DND-41 (cell line): Measurements from ENCODE around the gene GTF2H3.
"Not testable (repeated sequence)": the region's sequence is repeated elsewhere in the genome, so short reads cannot be mapped to it uniquely, and the experiment has no call there.

ENCODE experiments used
- ATAC-seq: fragments of 200-7000 bp; cut with Tn5 transposase; 3 replicates; pipeline ENCODE4 v1.9.1; 2021; ENCODE audit warnings: low read depth; ENCODE audit not compliant: insufficient read depth
- DNase-seq: peaks from one replicate; pipeline ENCODE4 v3.0.0-alpha.2; 2020
- H2AFZ ChIP-seq: 2 replicates; pipeline ENCODE4 v1.6.0; 2012; ENCODE audit warnings: low read depth, low read length
- H3K27ac ChIP-seq: 2 replicates; pipeline ENCODE4 v1.5.1; 2012; ENCODE audit warnings: low read length, inconsistent platforms
- H3K27me3 ChIP-seq: fragments of 200-600 bp; sonication (generic); 2 replicates; pipeline ENCODE4 v1.6.0; 2012; ENCODE audit warnings: low read length, mild to moderate bottlenecking, inconsistent platforms; ENCODE audit not compliant: insufficient read depth, poor library complexity
- H3K36me3 ChIP-seq: 2 replicates; pipeline ENCODE4 v1.5.1; 2012; ENCODE audit warnings: low read length, inconsistent platforms; ENCODE audit not compliant: insufficient read depth
- H3K4me1 ChIP-seq: 2 replicates; pipeline ENCODE4 v1.5.1; 2012; ENCODE audit warnings: mild to moderate bottlenecking, low read length; ENCODE audit not compliant: insufficient read depth
- H3K4me2 ChIP-seq: 2 replicates; pipeline ENCODE4 v1.6.0; 2012; ENCODE audit warnings: mild to moderate bottlenecking, moderate library complexity, low read length, inconsistent platforms; ENCODE audit not compliant: insufficient read depth
- H3K4me3 ChIP-seq, 2 experiments: fragments of 200-600 bp in 1 of 2; shearing (Covaris generic) in 1 of 2; 2 replicates each; pipeline ENCODE4 v1.5.1; 2012 to 2016; ENCODE audit warnings: inconsistent platforms in 2 of 2, low read length in 2 of 2, mild to moderate bottlenecking in 2 of 2, low read depth in 1 of 2, moderate library complexity in 1 of 2
- H3K79me2 ChIP-seq: 2 replicates; pipeline ENCODE4 v1.6.0; 2012; ENCODE audit warnings: low read length, inconsistent platforms; ENCODE audit not compliant: insufficient read depth
- H3K9ac ChIP-seq: 2 replicates; pipeline ENCODE4 v1.6.0; 2012; ENCODE audit warnings: low read depth, mild to moderate bottlenecking, inconsistent platforms, low read length, moderate library complexity
- H3K9me3 ChIP-seq: 2 replicates; pipeline ENCODE4 v1.5.1; 2012; ENCODE audit warnings: low read length, moderate library complexity, mild to moderate bottlenecking, inconsistent platforms; ENCODE audit not compliant: insufficient read depth, severe bottlenecking
- H4K20me1 ChIP-seq: 2 replicates; pipeline ENCODE4 v1.6.0; 2012; ENCODE audit warnings: low read length; ENCODE audit not compliant: insufficient read depth
- EZH2 ChIP-seq: IDR thresholded peaks from 3 replicates; pipeline ENCODE4 v1.6.1; 2012; ENCODE audit warnings: borderline replicate concordance, low read depth, mild to moderate bottlenecking, moderate library complexity, low read length, inconsistent platforms; ENCODE audit not compliant: severe bottlenecking
- TF ChIP-seq, protein P1 (sequence below): IDR thresholded peaks from 2 replicates; pipeline ENCODE4 v1.5.1; 2012; ENCODE audit warnings: borderline replicate concordance, low read length, moderate library complexity, mild to moderate bottlenecking; ENCODE audit not compliant: poor library complexity, severe bottlenecking; ENCODE audit errors: extremely low read depth

Gene GTF2H3

DNA sequence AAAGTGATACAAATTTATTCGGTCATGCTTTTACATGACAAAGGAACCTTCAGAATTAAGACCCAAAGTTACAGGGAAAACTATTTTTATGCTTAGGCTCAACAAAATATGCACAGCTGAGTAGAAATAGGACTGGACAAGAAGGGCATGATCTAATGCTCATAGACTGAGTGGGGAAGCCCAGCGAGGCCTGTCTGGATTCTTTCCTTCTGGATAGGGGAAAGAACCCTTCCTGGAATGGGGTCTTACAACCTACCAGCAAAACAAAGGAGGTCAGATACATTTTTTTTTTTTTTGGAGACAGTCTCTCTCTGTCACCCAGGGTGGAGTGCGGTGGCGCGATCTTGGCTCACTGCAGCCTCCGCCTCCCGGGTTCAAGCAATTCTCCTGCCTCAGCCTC is 33.9 kb upstream of the GTF2H3 start:
- Histone ChIP-seq H3K27me3 (no peaks in the 10 kb centered on the region), H3K9me3 (no peaks in the 10 kb centered on the region), H3K4me2 (no peak overlapping the region), H3K27ac (no peak overlapping the region; the same call in 1 of the 2 replicates), H3K4me1 (peaks cover 33% of the 10 kb centered on the region), H4K20me1 (peaks cover 4% of the 10 kb centered on the region; the same call in 1 of the 2 replicates), H3K9ac (0 out of 2 replicates have a peak overlapping the region, but pooled peaks have one; percentile 6), H3K36me3 (peaks cover 62% of the 10 kb centered on the region), H3K79me2 (peaks cover 81% of the 10 kb centered on the region), H2AFZ (no peak overlapping the region), H3K4me3 (no peak overlapping the region)
- DNase-seq (no peak), ATAC-seq (no peak)
- TF ChIP-seq EZH2: no peak
- TF ChIP-seq, protein P1, sequence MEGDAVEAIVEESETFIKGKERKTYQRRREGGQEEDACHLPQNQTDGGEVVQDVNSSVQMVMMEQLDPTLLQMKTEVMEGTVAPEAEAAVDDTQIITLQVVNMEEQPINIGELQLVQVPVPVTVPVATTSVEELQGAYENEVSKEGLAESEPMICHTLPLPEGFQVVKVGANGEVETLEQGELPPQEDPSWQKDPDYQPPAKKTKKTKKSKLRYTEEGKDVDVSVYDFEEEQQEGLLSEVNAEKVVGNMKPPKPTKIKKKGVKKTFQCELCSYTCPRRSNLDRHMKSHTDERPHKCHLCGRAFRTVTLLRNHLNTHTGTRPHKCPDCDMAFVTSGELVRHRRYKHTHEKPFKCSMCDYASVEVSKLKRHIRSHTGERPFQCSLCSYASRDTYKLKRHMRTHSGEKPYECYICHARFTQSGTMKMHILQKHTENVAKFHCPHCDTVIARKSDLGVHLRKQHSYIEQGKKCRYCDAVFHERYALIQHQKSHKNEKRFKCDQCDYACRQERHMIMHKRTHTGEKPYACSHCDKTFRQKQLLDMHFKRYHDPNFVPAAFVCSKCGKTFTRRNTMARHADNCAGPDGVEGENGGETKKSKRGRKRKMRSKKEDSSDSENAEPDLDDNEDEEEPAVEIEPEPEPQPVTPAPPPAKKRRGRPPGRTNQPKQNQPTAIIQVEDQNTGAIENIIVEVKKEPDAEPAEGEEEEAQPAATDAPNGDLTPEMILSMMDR: no peak

DNA sequence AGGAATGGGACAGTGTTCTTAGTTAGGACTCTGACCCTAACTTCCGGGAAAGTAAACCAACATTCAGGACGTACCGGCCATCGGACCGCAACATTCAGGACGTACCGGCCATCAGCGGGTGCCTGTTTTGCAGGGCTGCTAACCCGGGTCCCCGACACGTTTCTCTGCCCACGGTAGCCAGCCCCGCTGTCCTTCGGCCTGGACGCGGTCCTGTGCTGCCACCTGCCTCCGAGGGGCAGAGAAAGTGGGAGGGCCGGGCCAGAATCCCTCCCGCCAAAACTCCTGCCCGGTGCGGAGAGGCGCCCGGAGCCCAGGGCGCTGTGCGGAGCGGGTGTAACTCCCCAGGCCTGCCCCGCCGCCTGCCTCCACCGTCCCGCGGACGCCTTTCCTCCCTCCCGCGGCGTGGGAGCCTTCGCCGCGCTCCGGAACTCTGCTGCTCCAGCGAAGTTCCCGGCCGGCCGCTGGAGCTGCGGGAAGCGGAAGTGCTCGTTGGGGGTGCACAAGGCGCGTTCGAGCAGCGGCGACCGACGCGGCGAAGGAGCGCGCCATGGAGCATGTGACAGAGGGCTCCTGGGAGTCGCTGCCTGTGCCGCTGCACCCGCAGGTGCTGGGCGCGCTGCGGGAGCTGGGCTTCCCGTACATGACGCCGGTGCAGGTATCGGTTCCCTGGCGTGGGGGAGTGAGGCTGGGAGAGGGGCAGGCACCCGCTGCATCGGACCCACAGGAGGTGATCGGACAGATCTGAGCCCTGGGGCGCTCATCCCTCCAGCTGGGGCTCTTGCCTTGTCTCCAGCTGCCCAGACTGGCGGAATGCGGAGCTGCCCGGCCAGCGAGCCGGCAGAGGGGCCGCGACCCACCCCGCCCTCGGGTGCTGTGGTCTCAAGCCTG is 31.8 kb upstream of the GTF2H3 start, which contains the start of gene DDX55:
DDX55 (plus strand) TSS at position 498 of the 888 bp plus-strand sequence; CDS start at position 548, 50 bp downstream.
- Histone ChIP-seq H3K79me2 (peaks cover 82% of the 10 kb centered on the region), H4K20me1 (peaks cover 9% of the 10 kb centered on the region; the same call in 1 of the 2 replicates)

DNA sequence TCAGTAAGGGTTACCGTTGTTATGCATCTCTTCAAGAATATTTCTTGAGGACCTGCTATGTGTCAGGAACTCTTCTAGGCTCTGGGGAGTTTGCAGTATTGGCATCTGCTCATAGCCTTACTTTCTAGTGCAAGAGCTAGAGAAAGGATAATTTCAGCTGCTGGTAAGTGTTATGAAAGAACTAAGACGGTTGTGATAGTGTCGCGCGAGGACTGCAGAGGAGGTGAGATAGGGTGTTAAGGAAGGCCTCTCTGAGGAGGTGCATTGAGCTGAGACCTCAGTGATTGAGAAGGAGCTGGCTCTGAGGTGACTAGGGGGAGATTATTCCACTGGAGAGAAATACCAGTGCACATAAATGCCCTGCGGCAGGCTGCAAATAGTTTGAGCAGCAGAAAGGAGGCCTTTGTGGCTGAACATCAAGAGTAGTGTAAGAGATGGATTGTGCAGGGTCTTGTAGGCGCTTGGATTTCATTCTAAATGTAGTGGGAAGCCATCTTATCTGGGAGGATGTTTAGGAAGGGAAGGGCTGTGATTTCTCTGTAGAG is 30.9 kb upstream of the GTF2H3 start:
- Histone ChIP-seq H3K9ac (peak overlapping the region; percentile 99), H3K9me3 (no peaks in the 10 kb centered on the region), H3K4me3 (peak overlapping the region; percentile 90 to 99), H3K27ac (peak overlapping the region; percentile 88), H3K4me1 (peaks cover 48% of the 10 kb centered on the region), H2AFZ (peak overlapping the region; percentile 98), H3K79me2 (peaks cover 84% of the 10 kb centered on the region), H3K27me3 (no peaks in the 10 kb centered on the region), H3K4me2 (peak overlapping the region; percentile 67), H4K20me1 (peaks cover 17% of the 10 kb centered on the region; the same call in 1 of the 2 replicates), H3K36me3 (peaks cover 65% of the 10 kb centered on the region)
- DNase-seq (peak; percentile 24), ATAC-seq (0 out of 3 replicates have a peak, but pooled peaks have one; percentile 10)
- TF ChIP-seq EZH2: no peak
- TF ChIP-seq, protein P1: no peak

More for the DNA sequence above, 31.8 kb upstream of the GTF2H3 start, which contains the start of gene DDX55:
- peak within 1 kb of the TSS; percentile 99 for H3K9ac ChIP-seq
- TF ChIP-seq, protein P1: peak; percentile 59
- TF ChIP-seq EZH2: no peak
- H2AFZ ChIP-seq: peak within 1 kb of the TSS; percentile 98
- H3K4me1 ChIP-seq: peaks cover 41% of the 10 kb centered on the region
- H3K36me3 ChIP-seq: peaks cover 64% of the 10 kb centered on the region
- peak within 1 kb of the TSS; percentile 67 for H3K4me2 ChIP-seq
- H3K9me3 ChIP-seq: no peaks in the 10 kb centered on the region
- peak within 1 kb of the TSS; percentile 90 to 99 for H3K4me3 ChIP-seq
- peak within 1 kb of the TSS; percentile 88 for H3K27ac ChIP-seq
- ATAC-seq (peak; percentile 93), DNase-seq (peak; percentile 85)
- H3K27me3 ChIP-seq: no peaks in the 10 kb centered on the region

DNA sequence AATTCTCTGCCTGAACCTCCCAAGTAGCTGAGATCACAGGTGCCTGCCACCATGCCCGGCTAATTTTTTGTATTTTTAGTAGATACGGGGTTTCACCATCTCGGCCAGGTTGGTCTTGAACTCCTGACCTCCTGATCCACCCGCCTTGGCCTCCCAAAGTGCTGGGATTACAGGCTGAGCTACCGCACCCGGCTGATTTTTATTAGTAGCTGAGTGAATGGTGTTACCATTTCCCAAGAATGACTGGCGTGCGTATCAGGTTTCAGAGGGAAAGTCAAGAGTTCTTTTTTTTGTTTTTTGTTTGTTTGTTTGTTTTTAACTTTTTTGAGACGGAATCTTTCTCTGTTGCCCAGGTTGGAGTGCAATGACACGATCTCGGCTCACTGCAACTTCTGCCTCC is 30.1 kb upstream of the GTF2H3 start:
- not testable (repeated sequence) for H2AFZ ChIP-seq, ATAC-seq, DNase-seq, H3K9me3 ChIP-seq, H3K27me3 ChIP-seq, H3K27ac ChIP-seq
- H3K4me2 ChIP-seq: peak overlapping the region; percentile 67
- H3K4me3 ChIP-seq: peak overlapping the region in 1 of 2 experiments; percentile 90; a peak in 2 of 4 replicates
- peaks cover 17% of the 10 kb centered on the region; the same call in 1 of the 2 replicates for H4K20me1 ChIP-seq
- peak overlapping the region; percentile 99; the same call in 1 of the 2 replicates for H3K9ac ChIP-seq
- H3K36me3 ChIP-seq: peaks cover 66% of the 10 kb centered on the region
- H3K79me2 ChIP-seq: peaks cover 87% of the 10 kb centered on the region
- peaks cover 48% of the 10 kb centered on the region for H3K4me1 ChIP-seq
